HepG2 (cell line): ENCODE data around the gene CAVIN1. TPM values are rescaled to one million over a fixed set of nuclear protein-coding genes. Genes with fewer than 3 reads are reported as not detected.

ENCODE experiments used
- AHR ChIP-seq: IDR thresholded peaks from 2 replicates; pipeline ENCODE4 v1.6.1; 2018; ENCODE audit warnings: missing genetic modification reagents, missing compliant biosample characterization
- ATF7 ChIP-seq, 2 experiments: fragments of 450-650 bp in 1 of 2; sonication (generic) in 1 of 2; formaldehyde crosslinking in 1 of 2; IDR thresholded peaks; 2 replicates each; pipeline versions ENCODE4 v1.4.0 to v1.6.1; 2016 to 2020; ENCODE audit warnings: antibody characterized with exemption in 1 of 2, mild to moderate bottlenecking in 1 of 2, missing genetic modification reagents in 1 of 2
- DRAP1 ChIP-seq: IDR thresholded peaks from 2 replicates; pipeline ENCODE4 v1.6.1; 2016; ENCODE audit warnings: missing genetic modification reagents, missing compliant biosample characterization
- FOXO1 ChIP-seq: sonication (generic); formaldehyde crosslinking; IDR thresholded peaks from 2 replicates; pipeline ENCODE4 v1.4.0; 2020; ENCODE audit warnings: missing genetic modification reagents
- GFI1 ChIP-seq: sonication (generic); formaldehyde crosslinking; IDR thresholded peaks from 2 replicates; pipeline ENCODE4 v1.5.0; 2020; ENCODE audit warnings: missing genetic modification reagents, mild to moderate bottlenecking, borderline replicate concordance
- HDAC6 ChIP-seq: fragments of 200-600 bp; sonication (generic); IDR thresholded peaks from 2 replicates; pipeline ENCODE4 v1.7.0; 2017; ENCODE audit warnings: mild to moderate bottlenecking, antibody characterized with exemption, low read length, low read depth
- HINFP ChIP-seq: sonication (generic); formaldehyde crosslinking; IDR thresholded peaks from 2 replicates; pipeline ENCODE4 v1.4.0; 2020; ENCODE audit warnings: low read depth, mild to moderate bottlenecking, missing genetic modification reagents
- LBX2 ChIP-seq: sonication (generic); formaldehyde crosslinking; IDR thresholded peaks from 2 replicates; pipeline ENCODE4 v1.5.0; 2020; ENCODE audit warnings: missing genetic modification reagents, mild to moderate bottlenecking, borderline replicate concordance
- MAFF ChIP-seq: IDR thresholded peaks from 2 replicates; pipeline ENCODE4 v1.6.1; 2011; ENCODE audit warnings: low read depth, low read length, improper control_type of control experiment
- MAFK ChIP-seq, 2 experiments: IDR thresholded peaks in 1 of 2; conservative IDR thresholded peaks in 1 of 2; 2 replicates each; pipeline ENCODE4 v1.6.1; 2011; ENCODE audit warnings: improper control_type of control experiment in 2 of 2, low read length in 2 of 2
- MTA3 ChIP-seq: sonication (generic); formaldehyde crosslinking; IDR thresholded peaks from 2 replicates; pipeline ENCODE4 v1.4.0; 2020; ENCODE audit warnings: missing genetic modification reagents
- NBN ChIP-seq: fragments of 450-650 bp; conservative IDR thresholded peaks from 2 replicates; pipeline ENCODE4 v1.6.1; 2017
- NFE2L1 ChIP-seq: sonication (generic); formaldehyde crosslinking; IDR thresholded peaks from 2 replicates; pipeline ENCODE4 v1.4.0; 2020; ENCODE audit warnings: missing genetic modification reagents, mild to moderate bottlenecking, borderline replicate concordance
- PHF8 ChIP-seq: sonication (generic); formaldehyde crosslinking; IDR thresholded peaks from 2 replicates; pipeline ENCODE4 v1.5.0; 2020; ENCODE audit warnings: missing genetic modification reagents
- PITX1 ChIP-seq: sonication (generic); formaldehyde crosslinking; IDR thresholded peaks from 2 replicates; pipeline ENCODE4 v1.5.1; 2020; ENCODE audit warnings: mild to moderate bottlenecking, missing genetic modification reagents
- SALL1 ChIP-seq: sonication (generic); formaldehyde crosslinking; IDR thresholded peaks from 2 replicates; pipeline ENCODE4 v1.8.0; 2022; ENCODE audit warnings: mild to moderate bottlenecking, missing genetic modification reagents
- TAF15 ChIP-seq: fragments of 200-400 bp; formaldehyde crosslinking; IDR thresholded peaks from one replicate; pipeline ENCODE4 v1.6.1; 2018; ENCODE audit warnings: mild to moderate bottlenecking, low read depth, low read length; ENCODE audit not compliant: poor library complexity, severe bottlenecking
- ZNF281 ChIP-seq: sonication (generic); formaldehyde crosslinking; IDR thresholded peaks from 2 replicates; pipeline ENCODE4 v1.4.0; 2020; ENCODE audit warnings: missing genetic modification reagents, borderline replicate concordance
- ZNF326 ChIP-seq: sonication (generic); formaldehyde crosslinking; IDR thresholded peaks from 2 replicates; pipeline ENCODE4 v1.4.0; 2020; ENCODE audit warnings: missing genetic modification reagents, borderline replicate concordance
- polyA plus RNA-seq, 8 experiments: library from polyadenylated mRNA; depleted of rRNA in 3 of 8; stranded (reverse) in 7 of 8; unstranded in 1 of 8; fragments of >200 nt; fragmentation: Illumina TruSeq in 4 of 8; extraction: Trizol in 4 of 8; gene quantifications; 2 replicates each; pipeline versions ENCODE4 v1.2.1 to v1.2.3, GENCODE V29; 2011 to 2016; ENCODE audit warnings: low read depth in 4 of 8, missing spikeins in 1 of 8, mixed read lengths in 1 of 8; ENCODE audit not compliant: insufficient read depth in 1 of 8
- total RNA-seq, 5 experiments: library from RNA; depleted of rRNA; stranded (reverse); fragments of >200 nt; fragmentation: Illumina TruSeq; extraction: Trizol; gene quantifications; 2 replicates each; pipeline ENCODE4 v1.2.3, GENCODE V29; 2016; ENCODE audit warnings: low read depth in 1 of 5
- TF ChIP-seq, protein P1 (sequence below): sonication (generic); formaldehyde crosslinking; IDR thresholded peaks from 2 replicates; pipeline ENCODE4 v1.8.1; 2023; ENCODE audit warnings: mild to moderate bottlenecking, missing genetic modification reagents, borderline replicate concordance
- TF ChIP-seq, protein P2 (sequence below): sonication (generic); formaldehyde crosslinking; IDR thresholded peaks from 2 replicates; pipeline ENCODE4 v1.4.0; 2020; ENCODE audit warnings: missing genetic modification reagents, low read depth, mild to moderate bottlenecking, borderline replicate concordance
- TF ChIP-seq, protein P3 (sequence below): sonication (generic); formaldehyde crosslinking; IDR thresholded peaks from 2 replicates; pipeline ENCODE4 v1.8.0; 2023; ENCODE audit warnings: mild to moderate bottlenecking, missing genetic modification reagents

CAVIN1 gene
- total and polyA plus RNA-seq, 2 of the 13 experiments (the other 11 are each of a cell fraction or from before 2014, with no cell fraction given) = 15.9 to 25.5 TPM

- TF ChIP-seq ZNF281 (CRISPR knock-in tag) (peak; percentile 65; the same call in 1 of the 2 replicates), GFI1 (CRISPR knock-in tag) (no peak), MAFF (no peak), FOXO1 (CRISPR knock-in tag) (peak; percentile 54), MTA3 (no peak), SALL1 (peak; percentile 93), ZNF326 (CRISPR knock-in tag) (no peak), MAFK (conservative IDR thresholded peaks at IDR 0.05 in 1 of 2, IDR thresholded peaks at IDR 0.05 in 1 of 2; ENCODE audit: low read length in 2 of 2) (no peak), TAF15 (no peak), HINFP (peak; percentile 65; the same call in 1 of the 2 replicates), LBX2 (CRISPR knock-in tag) (no peak; the same call in 1 of the 2 replicates), NFE2L1 (CRISPR knock-in tag) (no peak), DRAP1 (CRISPR knock-in tag) (peak; percentile 88), ATF7 (IDR thresholded peaks at IDR 0.05) (peak; percentile 82), ATF7 (CRISPR knock-in tag; IDR thresholded peaks at IDR 0.05) (peak; percentile 98), PITX1 (CRISPR knock-in tag) (peak; percentile 54), HDAC6 (no peak), PHF8 (CRISPR knock-in tag) (peak; percentile 70; the same call in 1 of the 2 replicates), NBN (no peak), AHR (CRISPR knock-in tag) (peak; percentile 87)
- TF ChIP-seq, protein P1, sequence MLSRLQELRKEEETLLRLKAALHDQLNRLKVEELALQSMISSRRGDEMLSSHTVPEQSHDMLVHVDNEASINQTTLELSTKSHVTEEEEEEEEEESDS = no peak
- TF ChIP-seq, protein P2, sequence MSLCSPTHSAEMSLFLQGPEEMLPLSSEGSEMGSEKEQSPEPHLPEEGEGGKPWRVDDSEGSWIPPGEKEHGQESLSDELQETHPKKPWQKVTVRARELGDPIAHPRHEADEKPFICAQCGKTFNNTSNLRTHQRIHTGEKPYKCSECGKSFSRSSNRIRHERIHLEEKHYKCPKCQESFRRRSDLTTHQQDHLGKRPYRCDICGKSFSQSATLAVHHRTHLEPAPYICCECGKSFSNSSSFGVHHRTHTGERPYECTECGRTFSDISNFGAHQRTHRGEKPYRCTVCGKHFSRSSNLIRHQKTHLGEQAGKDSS (CRISPR knock-in tag) = peak; percentile 84
- TF ChIP-seq, protein P3, sequence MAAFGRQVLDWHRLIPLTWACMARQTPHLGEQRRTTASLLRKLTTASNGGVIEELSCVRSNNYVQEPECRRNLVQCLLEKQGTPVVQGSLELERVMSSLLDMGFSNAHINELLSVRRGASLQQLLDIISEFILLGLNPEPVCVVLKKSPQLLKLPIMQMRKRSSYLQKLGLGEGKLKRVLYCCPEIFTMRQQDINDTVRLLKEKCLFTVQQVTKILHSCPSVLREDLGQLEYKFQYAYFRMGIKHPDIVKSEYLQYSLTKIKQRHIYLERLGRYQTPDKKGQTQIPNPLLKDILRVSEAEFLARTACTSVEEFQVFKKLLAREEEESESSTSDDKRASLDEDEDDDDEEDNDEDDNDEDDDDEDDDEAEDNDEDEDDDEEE (CRISPR knock-in tag) = peak; percentile 61; the same call in 1 of the 2 replicates
Measured at GRCh38 chr17:42458497-42459255, 35.6 kb upstream of the CAVIN1 start, which contains the start of gene ATP6V0A1 (continued).
